ENCODE data around the gene EFCAB5.
"Not testable (repeated sequence)": the region's sequence is repeated elsewhere in the genome, so short reads cannot be mapped to it uniquely, and the experiment has no call there.

Gene EFCAB5

DNA sequence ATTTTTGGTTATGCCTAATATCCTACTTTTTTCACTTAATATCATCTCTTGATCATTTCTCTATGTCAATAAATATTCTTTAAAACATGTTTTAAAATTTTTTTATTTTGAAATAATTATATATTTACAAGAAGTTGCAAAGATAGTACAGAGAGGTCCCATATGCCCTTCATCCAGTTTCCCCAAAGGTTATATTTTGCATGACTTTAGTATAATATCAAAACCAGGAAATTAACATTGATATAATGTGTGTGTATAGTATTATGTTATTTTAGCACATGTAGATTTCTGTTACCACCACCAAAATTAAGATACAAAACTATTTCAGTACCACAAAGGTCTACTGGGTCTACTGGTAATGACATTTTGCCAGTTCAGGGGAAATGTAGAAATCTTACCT, 60.7 kb downstream of the EFCAB5 start:
- no peak overlapping the region for H3K27ac Mint-ChIP-seq
- no peaks in the 10 kb centered on the region for H3K36me3 Mint-ChIP-seq (ENCODE audit: low read depth)
- H3K4me1 Mint-ChIP-seq = no peaks in the 10 kb centered on the region
- no peak for TF ChIP-seq CTCF (IDR thresholded peaks at IDR 0.05; ENCODE audit: unreplicated experiment in 3 of 3)
- H3K4me3 Mint-ChIP-seq = no peak overlapping the region
- H3K27me3 Mint-ChIP-seq (ENCODE audit: low read depth) = no peaks in the 10 kb centered on the region
- H3K9me3 Mint-ChIP-seq = no peaks in the 10 kb centered on the region

GRCh38 chr17:30005709-30006320, 64.4 kb downstream of the EFCAB5 start:
- no peak overlapping the region for H3K4me3 Mint-ChIP-seq
- H3K36me3 Mint-ChIP-seq (ENCODE audit: low read depth) = no peaks in the 10 kb centered on the region
- H3K9me3 Mint-ChIP-seq = no peaks in the 10 kb centered on the region
- H3K27ac Mint-ChIP-seq = no peak overlapping the region
- H3K4me1 Mint-ChIP-seq = no peaks in the 10 kb centered on the region
- no peaks in the 10 kb centered on the region for H3K27me3 Mint-ChIP-seq (ENCODE audit: low read depth)
- TF ChIP-seq CTCF (IDR thresholded peaks at IDR 0.05; ENCODE audit: unreplicated experiment in 3 of 3) = no peak

DNA sequence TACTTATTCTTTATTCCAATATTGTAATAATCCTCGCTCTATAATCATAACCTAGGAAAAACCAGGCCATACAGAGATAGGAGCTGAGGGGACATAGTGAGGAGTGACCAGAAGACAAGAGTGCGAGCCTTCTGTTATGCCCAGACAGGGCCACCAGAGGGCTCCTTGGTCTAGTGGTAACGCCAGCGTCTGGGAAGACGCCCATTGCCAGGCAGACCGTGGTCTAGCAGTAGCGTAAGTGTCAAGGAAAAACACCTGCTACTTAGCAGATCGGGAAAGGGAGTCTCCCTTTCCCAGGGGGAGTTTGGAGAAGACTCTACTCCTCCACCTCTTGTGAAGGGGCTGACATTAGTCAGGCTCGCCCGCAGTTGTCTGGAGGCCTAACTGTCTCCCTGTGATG, 70.5 kb downstream of the EFCAB5 start:
- not testable (repeated sequence) for H3K36me3 Mint-ChIP-seq (ENCODE audit: low read depth); H3K27me3 Mint-ChIP-seq (ENCODE audit: low read depth); H3K4me3 Mint-ChIP-seq; H3K4me1 Mint-ChIP-seq; H3K27ac Mint-ChIP-seq
- H3K9me3 Mint-ChIP-seq = peaks cover 19% of the 10 kb centered on the region

DNA sequence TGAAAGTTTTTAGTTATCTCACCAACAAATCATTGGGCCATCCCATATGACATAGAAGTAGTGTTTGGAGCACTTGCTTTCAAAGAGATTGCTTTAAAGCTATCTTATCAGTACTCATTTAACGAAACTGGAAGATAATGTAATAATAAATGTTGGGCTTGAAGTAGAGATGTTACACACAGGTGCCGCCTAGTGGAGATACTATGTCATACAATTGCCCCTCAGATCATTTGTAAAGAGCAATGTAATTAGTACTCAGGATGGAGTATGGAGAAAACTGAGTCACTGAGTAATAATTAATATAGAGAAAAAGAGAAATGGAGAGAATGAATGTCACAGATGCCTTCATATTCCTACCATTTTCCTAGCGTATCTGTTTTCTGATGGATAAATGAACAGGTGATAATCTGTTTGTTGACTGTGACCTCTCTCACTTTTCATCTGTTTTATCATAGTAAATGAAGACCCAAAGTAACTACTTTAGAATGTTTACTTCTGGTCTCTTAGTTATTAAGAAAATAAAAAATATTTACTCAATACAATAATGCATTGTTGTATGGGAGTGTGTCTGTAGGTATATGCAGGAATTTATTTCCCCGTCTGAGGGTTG, 80.4 kb downstream of the EFCAB5 start:
- Mint-ChIP-seq H3K4me3 (no peak overlapping the region), H3K27ac (no peak overlapping the region), H3K9me3 (no peaks in the 10 kb centered on the region), H3K36me3 (ENCODE audit: low read depth) (no peaks in the 10 kb centered on the region), H3K27me3 (ENCODE audit: low read depth) (no peaks in the 10 kb centered on the region), H3K4me1 (no peaks in the 10 kb centered on the region)
- TF ChIP-seq CTCF (IDR thresholded peaks at IDR 0.05; ENCODE audit: unreplicated experiment in 3 of 3) = peak; percentile 83 to 88 (median 88)

GRCh38 chr17:30025325-30025724, 83.9 kb downstream of the EFCAB5 start:
- not testable (repeated sequence) for H3K36me3 Mint-ChIP-seq (ENCODE audit: low read depth); H3K27ac Mint-ChIP-seq; H3K27me3 Mint-ChIP-seq (ENCODE audit: low read depth); H3K4me1 Mint-ChIP-seq; H3K4me3 Mint-ChIP-seq; H3K9me3 Mint-ChIP-seq

GRCh38 chr17:30027676-30028075, 86.2 kb downstream of the EFCAB5 start:
- H3K27ac Mint-ChIP-seq = no peak overlapping the region
- no peaks in the 10 kb centered on the region for H3K4me1 Mint-ChIP-seq
- H3K27me3 Mint-ChIP-seq (ENCODE audit: low read depth) = no peaks in the 10 kb centered on the region
- H3K9me3 Mint-ChIP-seq = no peaks in the 10 kb centered on the region
- no peak overlapping the region for H3K4me3 Mint-ChIP-seq
- no peaks in the 10 kb centered on the region for H3K36me3 Mint-ChIP-seq (ENCODE audit: low read depth)
- TF ChIP-seq CTCF (IDR thresholded peaks at IDR 0.05; ENCODE audit: unreplicated experiment in 3 of 3) = no peak

DNA sequence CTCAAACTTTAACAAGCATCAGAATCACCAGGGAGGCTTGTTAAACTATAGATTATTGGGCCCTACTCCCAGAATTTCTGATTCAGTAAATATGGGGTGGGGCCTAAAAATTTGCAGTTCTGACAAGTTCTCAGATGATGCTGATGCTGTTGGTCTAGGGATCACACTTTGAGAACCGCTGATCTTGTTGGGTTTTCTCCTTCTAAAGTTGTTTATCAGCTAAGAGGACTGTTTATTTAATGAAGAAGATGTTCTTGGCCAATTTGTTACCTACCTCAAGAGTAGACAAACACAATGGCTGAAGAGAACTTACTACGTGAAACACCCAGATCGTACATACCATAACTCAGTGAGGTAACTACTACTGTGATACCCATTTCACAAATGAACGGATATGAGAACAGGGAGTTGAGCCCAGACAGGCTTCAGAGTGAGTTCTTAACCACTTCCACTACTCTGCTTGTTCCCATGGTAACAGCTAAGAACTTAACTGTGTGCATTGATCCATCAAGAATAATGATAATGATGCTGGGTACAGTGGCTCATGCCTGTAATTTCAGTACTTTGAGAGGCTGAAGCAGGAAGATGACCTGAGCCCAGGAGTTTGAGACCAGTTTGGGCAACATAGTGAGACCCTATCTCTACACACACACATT, 89.9 kb downstream of the EFCAB5 start:
- Mint-ChIP-seq H3K27me3 (ENCODE audit: low read depth) (peaks cover 5% of the 10 kb centered on the region), H3K27ac (no peak overlapping the region), H3K4me3 (no peak overlapping the region), H3K9me3 (no peaks in the 10 kb centered on the region), H3K4me1 (no peaks in the 10 kb centered on the region), H3K36me3 (ENCODE audit: low read depth) (no peaks in the 10 kb centered on the region)
- TF ChIP-seq CTCF (IDR thresholded peaks at IDR 0.05; ENCODE audit: unreplicated experiment in 3 of 3) = no peak
